ENCODE data around the gene UNK.

The UNK gene

DNA sequence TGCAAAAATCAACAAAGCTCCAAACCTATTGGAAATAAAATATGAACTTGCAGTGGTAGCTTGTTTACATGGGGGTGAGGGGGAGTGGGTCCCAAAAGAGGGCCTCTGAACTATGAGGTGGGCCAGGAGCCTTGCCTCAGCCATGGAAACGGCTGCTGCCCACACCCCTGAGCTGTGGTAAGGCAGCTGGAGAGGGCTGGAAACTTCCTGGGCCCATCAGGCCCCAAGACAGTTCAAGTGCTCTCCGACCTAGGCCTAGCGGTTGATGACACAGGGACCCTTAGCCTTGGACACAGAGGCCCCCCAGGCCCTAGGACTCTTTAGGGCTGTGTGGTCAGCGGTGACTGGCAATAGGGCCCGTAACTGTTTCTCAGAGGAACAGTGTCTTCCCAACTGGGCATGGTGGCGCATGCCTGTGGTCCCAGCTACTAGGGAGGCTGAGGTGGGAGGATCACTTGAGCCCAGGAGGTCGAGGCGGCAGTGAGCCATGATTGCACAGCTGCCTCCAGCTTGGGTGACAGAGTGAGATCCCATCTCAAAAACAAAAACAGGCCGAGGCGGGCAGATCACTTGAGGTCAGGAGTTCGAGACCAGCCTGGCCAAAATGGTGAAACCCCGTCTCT is 41.3 kb downstream of the UNK start:
- no peaks in the 10 kb centered on the region for H3K9me3 Mint-ChIP-seq
- H3K4me3 Mint-ChIP-seq = no peak overlapping the region
- DNase-seq (ENCODE audit: low spot score in 2 of 2) (no peak), ATAC-seq (no peak)
- peak overlapping the region; percentile 88 for H3K27ac Mint-ChIP-seq
- H3K36me3 Mint-ChIP-seq = peaks cover 85% of the 10 kb centered on the region
- peaks cover 35% of the 10 kb centered on the region for H3K4me1 Mint-ChIP-seq

DNA sequence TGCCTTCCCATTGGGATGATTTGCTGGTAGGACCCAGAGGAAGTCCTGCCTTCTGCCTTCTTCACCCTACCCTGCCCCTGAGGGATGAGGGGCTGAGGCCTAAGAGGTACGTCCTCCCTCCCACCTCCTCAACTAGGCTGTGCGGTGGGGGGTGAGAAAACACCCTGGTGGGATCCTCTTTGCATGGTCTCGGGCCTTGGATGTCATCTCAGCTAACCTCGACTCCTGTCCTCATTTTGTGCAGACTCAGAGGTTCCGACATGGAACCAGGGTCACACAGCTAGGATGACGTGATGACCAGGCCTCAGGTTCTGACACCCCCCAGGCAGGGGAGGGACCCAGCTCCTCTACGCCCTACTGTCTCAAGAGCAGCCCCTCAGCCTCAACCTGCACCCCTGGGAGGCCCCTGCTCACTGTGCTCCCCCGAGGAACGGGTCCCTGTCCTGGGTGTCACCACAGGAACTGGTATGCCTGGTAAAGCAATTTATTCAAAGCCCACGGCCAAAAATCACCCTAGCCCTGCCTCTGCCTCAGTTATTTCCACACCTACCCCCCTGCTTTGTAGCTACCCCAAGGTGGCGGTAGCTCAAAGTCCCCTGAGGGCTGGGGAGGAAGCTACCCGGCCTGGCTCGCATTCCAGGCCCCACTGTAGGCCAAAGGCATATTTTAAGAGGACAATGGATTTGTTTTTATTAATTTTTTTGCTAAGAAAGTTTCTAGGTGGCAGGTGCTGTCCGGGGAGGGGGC is 42.1 kb downstream of the UNK start:
- no peak for ATAC-seq
- Mint-ChIP-seq H3K9me3 (no peaks in the 10 kb centered on the region), H3K36me3 (peaks cover 85% of the 10 kb centered on the region), H3K4me3 (no peak overlapping the region), H3K4me1 (peaks cover 28% of the 10 kb centered on the region), H3K27ac (peak overlapping the region; percentile 92)
- no peak for DNase-seq (ENCODE audit: low spot score in 2 of 2)

DNA sequence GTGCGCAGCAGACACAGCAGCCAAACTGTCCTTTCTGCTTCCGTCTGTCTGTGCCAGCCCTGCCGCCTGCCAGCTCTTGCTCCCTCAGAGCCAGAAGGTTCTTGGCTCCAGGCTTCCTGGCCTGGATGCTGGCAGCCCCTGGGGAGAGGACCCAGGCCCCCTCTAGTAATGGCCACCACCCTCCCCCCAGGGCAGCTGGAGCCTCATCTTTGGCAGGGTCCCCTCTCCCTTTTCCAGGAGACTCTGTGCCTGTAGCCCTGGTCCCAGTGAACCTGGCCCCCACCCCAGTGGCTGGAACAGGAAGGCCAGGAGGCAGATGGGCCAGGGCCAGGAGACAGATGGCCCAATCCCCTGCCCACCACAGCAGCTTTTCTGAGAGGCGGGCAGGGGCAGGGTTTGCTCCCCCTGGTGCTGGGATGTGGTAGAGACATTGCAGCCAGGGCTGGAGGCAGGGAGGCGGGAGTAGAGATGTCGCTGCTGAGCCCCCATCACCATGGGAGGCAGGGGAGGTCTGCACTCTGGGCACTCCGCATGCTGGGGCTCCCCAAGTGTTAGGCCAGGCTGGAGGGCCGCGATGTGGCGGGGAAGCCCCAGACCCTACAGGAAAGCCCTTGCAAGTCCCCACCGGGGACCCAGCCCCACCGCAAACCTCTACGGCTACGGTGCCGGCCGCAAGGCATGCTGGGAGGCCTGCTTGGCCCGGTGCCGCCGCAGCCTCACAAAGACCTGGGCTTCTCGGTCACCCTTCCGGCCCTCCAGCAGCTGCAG is 42.9 kb downstream of the UNK start:
- DNase-seq (ENCODE audit: low spot score in 2 of 2) = peak; percentile 56 to 76
- Mint-ChIP-seq H3K4me3 (peak overlapping the region; percentile 50), H3K4me1 (peaks cover 28% of the 10 kb centered on the region), H3K36me3 (peaks cover 85% of the 10 kb centered on the region), H3K9me3 (no peaks in the 10 kb centered on the region), H3K27ac (peak overlapping the region; percentile 92)
- peak; percentile 71 for ATAC-seq

DNA sequence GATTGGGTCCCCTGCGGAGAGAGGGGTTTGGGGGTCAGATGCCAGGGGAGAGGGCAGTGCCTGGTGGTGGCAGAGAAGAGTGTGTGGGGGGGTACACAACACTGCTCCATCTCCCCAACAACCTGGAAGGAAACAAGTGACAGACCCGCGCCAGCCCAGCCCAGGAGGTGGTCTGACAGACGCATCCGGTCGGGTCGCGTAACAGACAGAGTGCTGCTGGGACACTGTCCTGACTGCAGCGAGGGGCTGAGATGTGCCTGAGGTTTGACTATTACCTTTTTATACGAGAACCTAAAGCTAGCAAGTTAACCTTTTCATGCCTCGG is 43.4 kb downstream of the UNK start:
- peaks cover 84% of the 10 kb centered on the region for H3K36me3 Mint-ChIP-seq
- peaks cover 34% of the 10 kb centered on the region for H3K4me1 Mint-ChIP-seq
- H3K4me3 Mint-ChIP-seq = peak overlapping the region; percentile 50
- DNase-seq (ENCODE audit: low spot score in 2 of 2) = no peak
- H3K9me3 Mint-ChIP-seq = no peaks in the 10 kb centered on the region
- H3K27ac Mint-ChIP-seq = peak overlapping the region; percentile 92
- ATAC-seq = peak; percentile 11

DNA sequence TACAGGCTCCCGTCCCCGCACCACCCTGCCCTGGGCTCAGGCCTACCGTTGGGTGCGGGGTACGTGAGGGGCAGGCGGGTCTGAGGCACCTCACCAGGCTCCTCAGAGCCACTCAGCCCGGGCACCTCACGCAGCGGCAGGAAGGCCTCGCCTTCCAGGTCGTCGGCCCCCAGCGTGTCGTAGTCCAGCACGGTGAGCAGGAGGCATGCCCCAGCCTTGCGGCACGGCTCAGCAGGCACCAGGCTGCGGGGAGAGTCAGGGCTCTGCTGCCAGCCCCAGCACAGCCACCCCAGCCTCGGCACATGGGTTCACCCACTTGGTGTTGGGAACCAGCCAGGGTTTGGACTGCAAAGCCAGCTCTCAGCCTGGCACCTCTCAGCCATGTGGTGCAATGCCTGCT is 44.1 kb downstream of the UNK start:
- H3K4me1 Mint-ChIP-seq = peaks cover 41% of the 10 kb centered on the region
- peak overlapping the region; percentile 50 for H3K4me3 Mint-ChIP-seq
- DNase-seq (ENCODE audit: low spot score in 2 of 2) (no peak), ATAC-seq (no peak)
- H3K9me3 Mint-ChIP-seq = no peaks in the 10 kb centered on the region
- peaks cover 88% of the 10 kb centered on the region for H3K36me3 Mint-ChIP-seq
- peak overlapping the region; percentile 92 for H3K27ac Mint-ChIP-seq

DNA sequence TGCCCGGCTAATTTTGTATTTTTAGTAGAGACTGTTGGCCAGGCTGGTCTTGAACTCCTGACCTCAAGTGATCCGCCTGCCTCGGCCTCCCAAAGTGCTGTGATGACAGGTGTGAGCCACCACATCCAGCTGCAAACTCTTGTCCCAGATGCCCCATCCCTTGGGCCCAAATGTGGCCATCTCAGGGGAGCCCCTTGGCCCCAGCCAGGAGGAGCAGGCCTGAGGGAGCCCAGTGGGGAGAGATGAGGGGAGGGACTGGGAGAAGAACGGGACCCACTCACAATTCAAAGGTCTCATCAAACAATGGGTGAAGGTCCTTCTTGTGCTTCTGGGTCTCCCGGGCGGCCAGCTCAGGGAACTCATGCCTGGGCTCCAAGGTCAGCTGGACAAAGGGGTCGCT is 45.1 kb downstream of the UNK start:
- no peak for ATAC-seq
- H3K4me1 Mint-ChIP-seq = peaks cover 51% of the 10 kb centered on the region
- no peaks in the 10 kb centered on the region for H3K9me3 Mint-ChIP-seq
- H3K27ac Mint-ChIP-seq = peak overlapping the region; percentile 67
- no peak for DNase-seq (ENCODE audit: low spot score in 2 of 2)
- no peak overlapping the region for H3K4me3 Mint-ChIP-seq
- H3K36me3 Mint-ChIP-seq = peaks cover 93% of the 10 kb centered on the region

DNA sequence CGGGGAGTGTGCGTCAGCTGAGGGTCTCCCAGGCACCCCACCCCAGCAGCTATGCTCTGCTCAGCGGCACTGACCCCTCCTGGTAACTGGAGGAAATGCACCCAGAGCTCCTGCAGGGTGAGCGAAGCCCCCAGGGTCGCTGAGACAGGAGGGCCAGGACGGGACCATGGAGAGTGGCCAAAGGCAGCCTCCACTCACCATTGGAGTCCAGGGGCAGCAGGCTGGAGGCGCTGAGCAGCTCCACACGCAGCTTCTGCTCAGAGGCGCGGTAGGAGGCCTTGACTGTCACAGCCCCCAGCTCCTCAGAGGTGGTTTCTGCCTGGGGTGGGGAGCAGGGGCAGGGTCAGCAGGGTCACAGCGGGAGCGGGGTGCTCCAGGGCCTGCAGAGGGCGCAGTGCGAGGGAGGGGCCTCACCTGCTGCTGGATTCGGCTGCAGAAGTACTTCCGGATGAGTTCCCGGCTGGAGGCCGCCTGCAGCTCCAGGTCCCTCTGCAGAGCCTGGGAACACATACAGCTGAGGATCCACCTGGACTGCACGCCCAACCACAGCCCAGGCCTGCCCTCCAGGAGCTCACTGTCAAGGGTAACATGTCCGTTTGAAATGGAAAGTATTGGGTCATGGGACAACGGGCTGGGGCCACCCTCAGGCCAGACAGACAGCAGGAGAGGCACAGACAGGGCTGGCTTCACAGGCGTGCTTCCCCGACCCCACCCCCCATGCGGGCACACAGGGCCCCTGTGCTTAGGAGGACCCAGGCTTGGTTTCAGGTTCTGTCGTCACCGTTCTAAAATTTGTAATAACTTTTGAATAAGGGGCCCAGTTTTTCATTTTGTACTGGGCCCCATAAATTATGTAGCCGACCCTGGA is 45.8 kb downstream of the UNK start:
- DNase-seq (ENCODE audit: low spot score in 2 of 2) (peak in 1 of 2 donors; percentile 67), ATAC-seq (no peak)
- H3K4me3 Mint-ChIP-seq = peak overlapping the region; percentile 17
- H3K27ac Mint-ChIP-seq = peak overlapping the region; percentile 86
- no peaks in the 10 kb centered on the region for H3K9me3 Mint-ChIP-seq
- peaks cover 54% of the 10 kb centered on the region for H3K4me1 Mint-ChIP-seq
- H3K36me3 Mint-ChIP-seq = peaks cover 97% of the 10 kb centered on the region

DNA sequence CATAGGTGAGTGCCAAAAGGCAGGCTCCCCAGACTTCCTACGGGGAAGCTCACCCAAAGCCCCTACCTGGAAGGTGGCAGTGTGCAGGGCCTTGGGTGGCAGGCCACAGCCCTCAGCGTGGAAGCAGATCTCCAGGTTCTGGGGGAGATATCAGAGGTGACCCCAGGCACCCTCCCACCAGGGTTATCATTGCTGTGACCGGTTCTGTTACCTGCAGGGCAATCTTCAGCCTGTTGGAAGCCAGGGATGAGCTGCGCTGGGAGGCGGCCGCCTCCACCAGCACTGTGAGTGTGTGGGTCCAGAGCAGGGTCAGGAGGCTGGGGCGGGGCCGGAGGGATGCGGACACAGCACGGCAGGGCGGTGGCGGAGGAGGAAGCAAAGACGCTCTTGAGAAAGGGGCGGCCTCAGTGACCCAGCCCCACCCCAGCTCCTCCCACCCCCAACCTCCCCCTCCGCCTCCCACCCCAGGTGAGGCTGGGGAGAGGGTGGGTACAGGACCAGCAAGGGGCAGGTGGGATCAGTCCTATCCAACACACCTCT is 46.5 kb downstream of the UNK start:
- peak overlapping the region; percentile 86 for H3K27ac Mint-ChIP-seq
- ATAC-seq = no peak
- H3K36me3 Mint-ChIP-seq = peaks cover 95% of the 10 kb centered on the region
- peak overlapping the region; percentile 17 for H3K4me3 Mint-ChIP-seq
- DNase-seq (ENCODE audit: low spot score in 2 of 2) = no peak
- H3K4me1 Mint-ChIP-seq = peaks cover 54% of the 10 kb centered on the region
- H3K9me3 Mint-ChIP-seq = no peaks in the 10 kb centered on the region

DNA sequence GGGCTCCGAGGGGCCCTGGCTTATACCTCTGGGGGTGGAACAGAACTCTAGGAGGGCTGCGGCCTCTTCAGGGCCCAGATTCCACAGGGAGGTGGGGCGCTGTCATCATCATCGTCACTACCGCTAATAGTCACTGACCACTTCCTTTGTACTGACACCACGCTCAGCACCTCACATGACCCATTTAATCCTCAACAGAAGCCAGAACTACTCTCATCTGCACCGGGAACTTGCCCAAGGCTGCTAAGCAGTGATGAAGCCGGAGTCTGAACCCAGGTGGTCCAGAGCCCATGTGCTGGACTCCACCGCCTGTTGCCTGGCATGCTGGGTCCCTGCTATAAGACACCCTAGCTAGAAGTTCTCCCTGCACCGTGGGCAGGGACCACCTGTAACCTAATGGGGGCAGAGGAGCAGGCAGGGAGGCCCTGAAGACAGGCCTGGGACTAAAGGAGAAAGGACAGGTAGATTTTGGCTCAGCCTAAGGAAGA is 47.6 kb downstream of the UNK start:
- Mint-ChIP-seq H3K27ac (peak overlapping the region; percentile 98), H3K4me3 (peak overlapping the region; percentile 79), H3K36me3 (peaks cover 92% of the 10 kb centered on the region), H3K9me3 (no peaks in the 10 kb centered on the region), H3K4me1 (peaks cover 49% of the 10 kb centered on the region)
- ATAC-seq = peak; percentile 90
- peak in 1 of 2 donors; percentile 70 for DNase-seq (ENCODE audit: low spot score in 2 of 2)

DNA sequence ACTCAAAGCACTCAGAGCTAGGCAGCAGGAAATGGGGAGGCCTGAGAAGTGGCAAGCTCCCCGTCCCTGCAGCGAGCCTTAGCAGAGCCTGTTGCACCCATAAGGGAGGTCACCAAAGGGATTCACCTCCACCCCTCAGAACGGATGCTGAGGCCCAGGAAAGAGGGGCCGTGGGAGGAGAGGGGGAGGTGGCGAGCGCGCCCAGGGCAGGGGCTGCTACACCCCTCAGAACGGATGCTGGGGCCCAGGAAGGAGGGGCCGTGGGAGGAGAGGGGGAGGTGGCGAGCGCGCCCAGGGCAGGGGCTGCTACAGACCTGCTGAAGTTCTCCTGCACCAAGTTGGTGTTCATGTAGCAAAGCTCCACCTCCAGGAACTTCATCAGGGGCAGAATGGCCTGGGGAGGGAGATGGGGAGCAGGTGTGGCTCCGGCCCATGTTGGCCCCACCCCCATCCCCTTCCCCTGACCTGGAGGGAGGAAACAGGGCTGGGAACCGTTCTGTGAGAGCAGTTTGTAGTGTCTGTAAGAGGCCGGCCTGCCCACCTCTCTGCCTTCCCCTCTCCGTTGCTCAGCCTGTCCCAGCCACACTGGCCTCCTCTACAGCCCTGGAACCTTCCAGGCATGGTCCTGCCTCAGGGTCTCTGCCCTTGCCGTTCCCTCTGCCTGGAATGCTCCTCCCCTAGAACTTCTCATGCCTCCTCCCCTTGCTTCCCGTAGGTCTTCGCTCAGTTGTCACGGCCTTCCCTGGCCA is 48.2 kb downstream of the UNK start:
- DNase-seq (ENCODE audit: low spot score in 2 of 2) = no peak
- peak overlapping the region; percentile 79 for H3K4me3 Mint-ChIP-seq
- H3K27ac Mint-ChIP-seq = peak overlapping the region; percentile 98
- peaks cover 42% of the 10 kb centered on the region for H3K4me1 Mint-ChIP-seq
- ATAC-seq = peak; percentile 45
- H3K36me3 Mint-ChIP-seq = peaks cover 92% of the 10 kb centered on the region
- H3K9me3 Mint-ChIP-seq = no peaks in the 10 kb centered on the region

DNA sequence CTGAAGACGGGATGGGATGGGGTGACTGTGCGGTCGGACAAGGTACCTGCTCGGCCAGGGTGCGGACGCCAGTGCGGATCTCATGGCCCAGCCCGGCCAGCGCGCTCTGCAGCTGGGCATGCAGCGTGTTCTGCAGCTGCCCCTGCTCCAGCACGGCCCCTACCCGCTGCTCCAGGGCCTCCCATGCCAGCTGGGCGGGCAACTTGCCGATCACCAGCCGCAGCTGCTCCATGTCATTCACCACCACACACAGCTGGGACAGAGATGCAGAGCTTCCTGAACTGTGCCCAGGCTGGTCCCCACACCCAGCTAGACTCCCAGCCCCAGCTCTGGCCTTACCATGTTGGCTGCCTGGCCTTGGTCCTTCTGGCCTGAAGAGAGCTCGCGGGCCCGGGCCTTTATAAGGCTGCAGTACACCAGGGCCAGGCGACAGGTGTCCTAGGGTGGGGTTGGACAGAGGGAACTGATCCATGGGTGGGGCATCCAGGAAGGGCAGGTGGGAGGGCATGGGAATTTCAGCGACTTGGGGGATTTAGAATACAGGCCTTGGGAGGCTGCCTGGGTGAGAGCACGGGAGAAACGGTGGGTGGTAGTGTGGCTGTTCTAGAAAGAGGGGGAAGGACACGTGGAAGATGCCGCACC is 49.8 kb downstream of the UNK start:
- peaks cover 39% of the 10 kb centered on the region for H3K4me1 Mint-ChIP-seq
- DNase-seq (ENCODE audit: low spot score in 2 of 2) (no peak), ATAC-seq (no peak)
- H3K4me3 Mint-ChIP-seq = no peak overlapping the region
- H3K27ac Mint-ChIP-seq = peak overlapping the region; percentile 98
- H3K9me3 Mint-ChIP-seq = no peaks in the 10 kb centered on the region
- H3K36me3 Mint-ChIP-seq = peaks cover 93% of the 10 kb centered on the region

DNA sequence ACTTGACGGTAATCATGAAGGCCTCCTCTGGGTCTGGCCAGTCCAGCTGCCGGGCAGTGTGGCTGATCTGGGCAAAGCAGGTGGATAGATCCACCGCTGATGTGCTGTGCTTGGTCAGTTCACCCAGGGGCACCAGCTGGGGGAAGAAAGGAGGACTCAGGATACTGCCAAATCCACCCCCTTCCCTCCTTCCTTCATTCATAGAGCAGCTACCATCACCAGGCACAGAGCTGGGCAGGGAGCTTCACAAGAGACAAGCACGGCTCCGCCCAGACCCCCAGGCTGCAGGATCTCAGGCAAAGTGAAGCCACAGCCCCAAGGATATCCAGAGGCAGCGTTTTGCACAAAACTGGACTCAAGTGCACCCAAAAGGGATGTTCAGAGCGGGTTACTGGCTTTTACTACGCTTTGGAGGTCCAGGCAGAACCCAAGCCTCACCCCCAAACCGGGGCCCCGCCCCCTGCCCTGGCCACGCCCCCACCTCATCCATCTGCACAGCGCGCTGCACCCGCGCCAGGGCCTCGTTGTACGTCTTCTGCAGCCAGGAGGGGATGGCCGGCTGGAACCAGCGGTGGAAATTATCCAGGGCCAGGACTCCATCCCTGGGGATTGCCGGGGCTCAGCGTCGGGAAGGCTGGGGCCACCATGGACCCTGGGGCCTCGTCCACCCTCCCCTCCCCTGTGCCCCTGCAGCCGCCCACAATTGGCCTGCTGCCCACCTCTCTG is 50.5 kb downstream of the UNK start:
- peaks cover 93% of the 10 kb centered on the region for H3K36me3 Mint-ChIP-seq
- no peak overlapping the region for H3K4me3 Mint-ChIP-seq
- ATAC-seq (no peak), DNase-seq (ENCODE audit: low spot score in 2 of 2) (no peak)
- peak overlapping the region; percentile 98 for H3K27ac Mint-ChIP-seq
- H3K4me1 Mint-ChIP-seq = peaks cover 35% of the 10 kb centered on the region
- no peaks in the 10 kb centered on the region for H3K9me3 Mint-ChIP-seq

DNA sequence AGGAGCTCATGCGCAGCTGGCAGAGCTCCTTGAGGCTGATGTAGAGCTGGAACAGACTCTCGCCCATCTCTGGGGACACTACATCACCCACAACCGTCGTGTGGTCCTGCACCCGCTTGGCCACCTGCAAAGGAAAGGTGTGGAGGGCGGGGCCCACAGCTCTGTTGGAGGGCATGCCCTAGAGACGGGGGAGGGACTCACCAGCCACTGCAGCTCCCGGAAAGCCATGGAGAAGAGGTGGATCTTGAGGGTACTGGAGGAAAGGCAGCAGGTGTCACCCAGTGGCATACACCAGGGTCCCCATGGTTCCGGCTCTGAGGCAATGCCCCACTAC is 51.0 kb downstream of the UNK start:
- DNase-seq (ENCODE audit: low spot score in 2 of 2) (no peak), ATAC-seq (no peak)
- no peaks in the 10 kb centered on the region for H3K9me3 Mint-ChIP-seq
- no peak overlapping the region for H3K4me3 Mint-ChIP-seq
- H3K27ac Mint-ChIP-seq = peak overlapping the region; percentile 98
- H3K4me1 Mint-ChIP-seq = peaks cover 34% of the 10 kb centered on the region
- peaks cover 93% of the 10 kb centered on the region for H3K36me3 Mint-ChIP-seq
